GM19240 (cell line): ENCODE measurements around the gene FGFBP2.

Experiments
- DNase-seq: peaks from one replicate; pipeline ENCODE4 v3.0.0; 2011; ENCODE audit warnings: low spot score; ENCODE audit not compliant: insufficient read length

FGFBP2 gene, protein sequence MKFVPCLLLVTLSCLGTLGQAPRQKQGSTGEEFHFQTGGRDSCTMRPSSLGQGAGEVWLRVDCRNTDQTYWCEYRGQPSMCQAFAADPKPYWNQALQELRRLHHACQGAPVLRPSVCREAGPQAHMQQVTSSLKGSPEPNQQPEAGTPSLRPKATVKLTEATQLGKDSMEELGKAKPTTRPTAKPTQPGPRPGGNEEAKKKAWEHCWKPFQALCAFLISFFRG

DNA sequence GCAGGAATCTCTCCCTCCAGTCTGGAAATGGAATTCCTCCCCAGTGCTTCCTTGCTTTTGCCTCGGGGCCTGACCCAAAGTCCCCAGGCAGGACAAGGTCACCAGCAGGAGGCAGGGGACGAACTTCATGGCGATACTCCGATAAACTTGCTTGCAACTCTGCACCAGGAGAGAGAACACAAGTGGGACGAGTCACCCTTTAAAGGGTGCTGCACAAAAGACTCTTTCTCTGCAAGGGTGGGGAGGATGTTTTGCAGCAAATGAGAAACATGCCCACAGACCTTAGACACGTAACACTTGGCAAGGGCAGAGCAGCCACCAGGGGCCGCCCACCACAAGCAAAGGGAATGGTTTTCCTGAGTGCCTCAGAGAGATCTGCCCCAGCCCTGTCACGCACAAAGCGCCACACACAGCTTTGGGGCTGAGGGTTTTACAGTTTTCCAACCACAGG, at the start of gene FGFBP2:
TSS of gene FGFBP2 (minus strand) at position 175 of the 451 bp plus-strand sequence. CDS start at position 129, 46 bp downstream.
- no peak for DNase-seq

- no peak for DNase-seq
Measured at GRCh38 chr4:16011173-16011572, 48.2 kb upstream of the FGFBP2 start.

GRCh38 chr4:16009153-16009552, 46.2 kb upstream of the FGFBP2 start:
- DNase-seq: no peak

DNA sequence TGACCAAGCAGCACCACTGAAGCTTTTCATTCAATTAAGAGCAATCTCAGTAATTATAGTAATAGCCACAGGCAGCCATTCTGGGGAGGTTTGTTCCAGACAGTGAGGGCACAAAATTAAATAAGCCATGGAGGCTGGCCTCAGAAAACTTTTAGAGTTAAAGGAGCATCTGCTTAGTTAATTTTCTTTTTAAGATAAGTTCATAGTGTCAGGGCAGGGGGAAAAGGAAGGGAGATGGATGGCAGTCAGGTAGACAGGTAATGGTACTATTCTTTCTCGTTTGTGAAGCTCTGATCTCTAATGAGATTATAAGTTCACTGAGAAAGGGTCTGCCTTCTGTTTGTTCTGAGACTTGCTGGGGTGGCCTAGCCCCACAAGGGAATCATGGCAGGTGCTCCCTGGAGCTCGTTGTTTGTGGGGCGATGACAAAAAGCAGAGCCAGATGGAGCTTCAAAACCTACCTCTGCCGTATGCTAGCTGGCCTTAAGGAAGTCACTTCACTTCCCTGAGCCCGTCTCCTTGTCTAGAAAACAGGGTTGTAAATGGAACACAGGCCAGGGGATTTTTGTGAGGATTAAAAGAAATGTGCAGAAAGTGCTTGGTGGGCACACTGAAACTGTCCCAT, 44.6 kb upstream of the FGFBP2 start:
- DNase-seq: no peak

GRCh38 chr4:16006771-16007446, 43.9 kb upstream of the FGFBP2 start:
- DNase-seq: no peak

DNA sequence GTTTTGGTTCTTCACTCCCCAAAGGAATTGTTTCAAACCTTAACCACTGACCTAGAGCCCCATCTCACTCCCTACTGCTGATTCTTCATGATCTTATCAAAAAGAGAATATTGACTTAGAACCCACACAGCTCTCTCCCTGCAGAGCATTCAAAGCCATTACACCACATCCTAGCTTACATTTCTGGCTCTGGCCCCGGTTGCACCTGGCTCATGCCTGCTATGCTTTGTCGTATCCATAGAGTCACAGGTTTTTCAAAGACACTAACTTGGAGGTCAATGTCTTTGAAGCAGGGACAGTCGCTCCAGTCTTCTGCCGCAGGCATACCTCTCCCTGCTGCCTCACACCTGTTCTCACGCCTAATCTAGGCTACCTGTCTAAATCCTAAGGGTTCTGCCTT, 42.7 kb upstream of the FGFBP2 start:
- DNase-seq: no peak

- DNase-seq: peak; percentile 60
Measured at GRCh38 chr4:16001484-16001858, 38.5 kb upstream of the FGFBP2 start.

DNA sequence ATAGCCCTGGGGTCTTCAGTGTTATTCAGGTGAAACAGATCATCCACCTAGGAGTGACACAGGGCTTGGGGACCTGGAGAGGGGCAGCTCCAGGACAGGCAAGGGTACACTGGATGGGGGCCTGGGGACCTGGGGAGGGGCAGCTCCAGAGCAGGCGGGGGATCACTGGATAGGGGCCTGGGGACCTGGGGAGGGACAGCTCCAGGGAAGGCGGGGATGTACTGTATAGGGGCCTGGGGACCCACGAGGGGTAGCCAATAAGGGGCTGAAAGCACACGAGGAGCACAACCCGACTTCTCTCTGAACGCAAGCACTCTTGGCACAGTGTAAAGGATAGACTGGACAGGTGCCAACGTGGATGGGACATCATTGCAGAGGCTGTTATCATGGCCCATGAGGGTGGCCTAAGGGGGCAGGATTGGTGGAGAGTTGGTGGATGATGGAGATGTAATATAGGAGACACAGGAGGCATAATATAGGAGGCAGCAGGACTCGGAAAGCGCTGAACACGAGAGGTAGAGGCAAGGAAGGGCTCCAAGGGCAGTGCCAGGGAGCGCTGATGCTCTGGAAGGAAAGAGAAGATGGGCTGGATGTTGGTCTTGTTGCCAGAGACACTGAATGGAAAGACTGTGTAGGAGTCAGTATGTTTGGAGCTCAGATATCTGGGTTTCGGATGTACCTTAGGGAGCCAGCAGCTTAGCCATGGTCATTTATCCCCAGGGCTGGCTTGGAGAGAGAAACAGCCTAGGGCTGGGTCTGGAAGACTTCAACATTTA, 37.9 kb upstream of the FGFBP2 start:
- no peak for DNase-seq

DNA sequence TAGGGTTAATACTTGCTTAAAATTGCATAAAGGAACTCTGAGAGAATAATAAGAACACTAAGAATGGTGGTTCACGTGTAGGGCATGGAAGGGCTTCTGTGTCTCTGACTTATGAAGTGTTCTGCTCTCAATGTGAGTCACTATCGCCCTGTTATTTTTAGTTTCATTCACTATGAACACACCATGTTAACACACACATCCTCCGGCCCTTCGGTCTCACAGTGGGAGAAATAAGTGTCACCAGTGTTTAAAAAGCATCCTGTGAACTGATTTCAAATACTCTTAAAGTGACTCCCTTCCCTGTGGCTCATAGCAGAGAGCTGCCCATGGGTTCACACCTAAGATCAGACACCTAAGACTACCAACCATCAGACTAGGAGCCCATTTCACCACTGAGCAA, 33.8 kb upstream of the FGFBP2 start:
- no peak for DNase-seq

GRCh38 chr4:15995826-15996225, 32.9 kb upstream of the FGFBP2 start:
- DNase-seq: no peak

GRCh38 chr4:15992167-15992485, 29.2 kb upstream of the FGFBP2 start:
- DNase-seq: no peak

- DNase-seq: no peak
Measured at GRCh38 chr4:15990570-15991285, 27.8 kb upstream of the FGFBP2 start.

- no peak for DNase-seq
Measured at GRCh38 chr4:15989424-15989823, 26.4 kb upstream of the FGFBP2 start.

- DNase-seq: no peak
Measured at GRCh38 chr4:15988222-15988621, 25.2 kb upstream of the FGFBP2 start.

DNA sequence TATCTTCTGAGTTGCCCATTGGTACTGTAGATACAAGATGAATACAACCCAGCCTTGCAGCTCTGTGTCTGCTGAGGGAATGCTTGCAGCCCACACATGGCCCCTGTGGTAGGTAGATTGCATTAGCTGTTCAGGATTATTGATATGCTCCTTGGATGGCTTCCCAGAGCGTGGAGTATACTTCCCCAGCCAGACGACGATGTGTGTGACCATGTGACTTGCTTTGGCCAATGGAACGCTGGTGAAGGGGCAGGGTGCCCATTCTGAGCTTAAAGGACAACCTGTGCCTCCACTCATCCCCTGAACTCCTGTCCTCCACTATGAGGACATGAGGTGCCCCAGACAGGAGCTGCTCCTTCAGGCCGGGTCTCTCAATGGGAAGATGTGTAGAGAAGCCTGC, 23.9 kb upstream of the FGFBP2 start:
- no peak for DNase-seq

DNA sequence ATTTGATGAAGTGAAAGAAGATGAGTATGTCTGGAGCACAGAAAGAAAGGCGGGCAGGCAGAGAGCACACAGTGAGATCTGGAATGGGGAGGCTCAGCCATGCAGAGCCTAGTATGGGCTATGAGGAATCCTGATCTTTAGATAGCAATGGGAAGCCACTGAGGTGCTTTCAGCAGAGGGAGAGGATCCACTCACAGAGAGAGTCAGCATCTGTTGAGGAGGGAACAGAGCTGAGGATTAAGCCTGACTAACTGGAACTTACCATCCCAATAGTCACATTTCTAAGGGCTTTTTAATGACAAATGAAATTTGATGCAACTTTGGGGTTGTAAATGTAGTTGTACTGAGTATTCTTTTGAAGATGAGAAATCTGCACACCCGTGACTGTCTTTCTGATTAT, 20.6 kb upstream of the FGFBP2 start:
- DNase-seq: no peak

GRCh38 chr4:15982842-15983524, 20.0 kb upstream of the FGFBP2 start:
- no peak for DNase-seq

- DNase-seq: no peak
Measured at GRCh38 chr4:15976456-15977447, 13.8 kb upstream of the FGFBP2 start.

GRCh38 chr4:15971068-15971801, 8.3 kb upstream of the FGFBP2 start:
- DNase-seq: no peak
